NCI-H345 (cell line): ENCODE measurements around the gene PDE6H.

Experiments
- DNase-seq: peaks from one replicate; lab custom pipeline; 2025; lab: John Stamatoyannopoulos, UW

PDE6H gene

DNA sequence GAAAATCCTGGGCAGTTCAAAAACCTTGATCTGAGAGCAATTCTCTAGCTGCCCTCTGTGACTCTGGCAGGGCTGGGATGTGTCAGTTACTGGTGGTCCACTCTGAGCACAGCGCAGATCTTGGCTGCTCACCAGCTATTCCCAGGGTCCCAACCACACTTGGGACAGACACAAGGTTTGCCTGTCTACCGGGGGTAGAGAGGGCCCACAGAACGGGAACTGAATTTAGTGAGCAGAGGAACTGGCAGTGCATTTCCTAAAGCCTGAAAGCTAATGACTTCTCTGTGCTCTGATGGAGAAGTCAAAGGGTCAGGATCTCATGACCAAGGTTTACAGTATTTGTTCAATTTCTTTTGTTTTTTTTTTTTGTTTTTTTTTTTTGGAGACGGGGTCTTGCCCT lies 2.6 kb downstream of the PDE6H start:
- DNase-seq = no peak

- no peak for DNase-seq
These were observed 3.8 kb downstream of the PDE6H start for GRCh38 chr12:14976658-14977057.

DNA sequence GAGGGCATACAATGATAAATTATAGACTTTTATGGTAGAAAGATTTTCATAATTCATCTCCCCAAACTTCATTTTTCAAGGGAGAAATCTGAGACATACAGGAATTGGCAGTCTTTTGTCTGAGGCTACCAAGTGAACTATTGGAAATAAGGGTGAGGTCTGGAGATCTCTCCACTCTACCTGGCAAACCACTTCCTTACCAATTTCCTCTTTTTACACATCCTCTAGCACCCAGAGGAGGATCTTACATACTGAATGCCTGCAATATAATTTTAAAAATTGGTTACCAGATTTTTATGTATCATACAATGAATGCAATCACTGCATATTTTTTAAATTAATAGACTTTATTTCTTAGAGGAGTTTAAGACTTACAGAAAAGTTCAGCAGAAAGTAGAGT lies 6.6 kb downstream of the PDE6H start:
- no peak for DNase-seq

- no peak for DNase-seq
These were observed 8.2 kb downstream of the PDE6H start for GRCh38 chr12:14981049-14981448.

- no peak for DNase-seq
These were observed 9.7 kb downstream of the PDE6H start for GRCh38 chr12:14982562-14982961.

DNA sequence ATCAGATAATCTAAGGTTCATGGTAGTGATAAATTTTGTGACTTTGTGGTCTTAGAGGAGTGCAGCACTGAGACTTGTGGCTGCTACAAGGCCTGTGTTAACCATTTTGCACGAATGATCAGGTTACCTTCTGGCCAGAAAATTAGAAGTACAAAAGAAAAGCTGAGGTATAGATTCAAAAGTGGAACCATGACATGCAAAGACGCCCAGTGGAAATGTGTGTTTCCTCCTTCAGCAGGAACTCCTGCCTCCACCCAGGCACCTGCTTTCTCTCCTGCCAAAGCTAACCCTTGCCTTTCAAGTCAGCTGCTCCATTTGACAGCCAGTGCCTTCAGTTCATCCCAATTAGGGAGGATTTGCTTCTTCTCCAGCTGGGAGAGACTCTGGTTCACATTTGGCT lies 10.1 kb downstream of the PDE6H start:
- DNase-seq = no peak

- no peak for DNase-seq
These were observed 11.2 kb downstream of the PDE6H start for GRCh38 chr12:14984036-14984435.

DNA sequence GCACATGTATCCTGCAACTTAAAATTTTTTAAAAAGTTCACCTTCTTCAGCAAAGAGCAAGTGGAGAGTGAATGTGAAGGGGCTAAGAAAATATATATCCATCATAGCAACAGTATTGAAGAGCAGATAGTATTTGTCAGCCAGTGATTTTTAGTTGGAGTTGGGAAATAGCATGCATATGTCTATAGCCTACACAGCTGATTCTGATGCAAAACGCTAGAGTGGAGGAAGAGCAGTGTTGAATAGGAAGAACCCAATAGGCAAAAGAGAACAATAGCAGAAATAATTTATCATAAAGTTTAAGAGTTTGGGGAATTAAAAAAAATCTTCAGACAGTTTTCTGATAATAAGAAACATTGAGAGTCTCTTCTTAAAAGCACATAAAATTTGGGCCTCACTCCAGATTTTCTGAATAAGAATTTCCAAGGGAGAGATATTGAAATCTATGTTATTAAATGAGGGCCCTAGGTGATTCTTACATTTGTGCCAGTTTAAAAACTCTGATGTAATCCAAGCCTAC lies 12.0 kb downstream of the PDE6H start:
- no peak for DNase-seq

DNA sequence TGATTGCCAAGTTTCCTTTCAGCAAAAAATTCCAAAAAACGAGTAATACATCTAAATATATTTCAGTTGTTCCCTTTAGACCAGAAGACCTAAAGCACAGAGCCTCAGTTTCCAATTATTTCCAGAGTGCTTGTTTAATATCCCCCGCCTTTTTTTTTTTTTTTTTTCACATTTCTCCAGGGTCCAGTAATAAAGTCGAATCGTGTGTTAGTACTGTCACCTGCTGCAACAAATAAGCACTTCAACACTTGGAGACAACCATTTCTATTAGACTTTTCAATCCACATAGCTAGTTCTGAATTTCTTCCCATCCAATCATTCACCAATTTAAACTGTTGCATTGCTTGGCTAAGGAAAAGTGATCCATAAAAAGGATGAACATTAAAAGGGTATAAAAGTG lies 13.6 kb downstream of the PDE6H start:
- no peak for DNase-seq

GRCh38 chr12:14988035-14988434 lies 15.2 kb downstream of the PDE6H start:
- no peak for DNase-seq

- DNase-seq = no peak
These were observed 16.9 kb downstream of the PDE6H start for GRCh38 chr12:14989790-14990189.

DNA sequence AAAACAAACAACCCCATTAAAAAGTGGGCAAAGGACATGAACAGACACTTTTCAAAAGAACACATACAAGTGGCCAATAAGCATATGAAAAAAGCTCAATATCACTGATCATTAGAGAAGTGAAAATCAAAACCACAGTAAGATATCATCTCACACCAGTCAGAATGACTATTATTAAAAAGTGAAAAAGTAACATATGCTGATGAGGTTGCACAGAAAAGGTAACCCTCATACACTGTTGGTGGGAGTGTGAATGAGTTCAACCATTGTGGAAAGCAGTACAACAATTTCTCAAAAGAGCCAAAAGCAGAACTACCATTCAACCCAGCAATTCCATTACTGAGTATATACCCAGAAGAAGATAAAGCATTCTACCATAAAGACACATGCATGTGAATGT lies 18.2 kb downstream of the PDE6H start:
- DNase-seq = no peak

GRCh38 chr12:14992673-14993072 lies 19.8 kb downstream of the PDE6H start:
- no peak for DNase-seq

DNA sequence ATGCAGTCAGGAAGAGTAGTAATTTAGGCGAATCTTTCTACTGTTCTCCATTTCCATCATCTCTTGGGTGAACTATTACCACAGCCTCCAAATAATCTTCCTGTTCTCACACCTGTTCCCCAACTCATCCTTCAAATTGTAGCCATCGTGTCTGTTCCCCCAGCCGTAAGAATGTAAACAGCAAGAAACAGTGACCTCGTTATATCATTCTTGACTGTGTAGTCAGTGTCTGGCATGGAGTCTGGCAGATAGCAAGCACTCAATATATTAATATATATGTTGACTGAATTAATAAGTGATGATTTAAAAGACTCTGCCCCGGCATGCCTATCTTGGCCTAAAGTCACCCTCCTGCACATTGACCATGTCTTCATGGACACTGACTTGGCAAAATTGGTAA lies 20.3 kb downstream of the PDE6H start:
- no peak for DNase-seq

- no peak for DNase-seq
These were observed 20.9 kb downstream of the PDE6H start for GRCh38 chr12:14993537-14994266.

- DNase-seq = no peak
These were observed 21.8 kb downstream of the PDE6H start for GRCh38 chr12:14994610-14995009.

DNA sequence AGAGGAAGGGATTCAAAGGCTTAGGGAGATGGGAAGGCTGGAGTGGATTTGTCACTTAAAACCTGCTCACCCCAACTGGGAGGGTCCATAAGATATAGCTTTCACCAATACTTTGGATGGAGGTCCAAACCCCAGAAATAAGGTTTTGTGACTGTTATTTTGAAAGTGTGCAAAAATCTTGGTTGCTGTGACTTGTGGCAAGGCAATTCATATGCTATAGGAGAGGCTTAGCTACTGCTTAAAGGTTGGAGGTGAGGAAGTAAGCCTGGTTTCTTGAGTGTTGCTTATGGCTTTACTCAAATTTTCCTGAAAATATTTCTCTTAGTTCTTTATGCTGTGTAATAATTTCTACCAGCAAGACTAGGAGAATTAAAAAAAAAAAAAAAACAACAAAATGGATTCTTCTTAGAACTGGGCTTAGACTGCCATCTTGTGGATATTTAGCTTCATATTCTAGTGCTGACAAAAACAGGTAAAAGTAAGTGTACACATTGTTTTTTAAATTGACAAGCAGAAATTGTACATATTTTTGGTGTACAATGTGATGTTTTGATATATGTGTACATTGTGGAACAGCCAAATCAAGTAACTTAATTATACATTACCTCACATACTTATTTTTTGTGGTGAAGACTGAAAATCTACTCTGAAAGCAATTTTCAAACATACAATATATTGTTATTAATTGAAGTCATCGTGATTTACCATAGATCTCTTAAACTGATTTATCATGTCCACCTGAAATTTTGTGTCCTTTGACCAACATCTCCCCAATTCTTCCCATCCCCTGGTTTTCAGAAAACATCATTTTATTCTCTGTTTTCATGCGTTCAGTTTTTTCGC lies 23.0 kb downstream of the PDE6H start:
- peak; percentile 54 for DNase-seq

DNA sequence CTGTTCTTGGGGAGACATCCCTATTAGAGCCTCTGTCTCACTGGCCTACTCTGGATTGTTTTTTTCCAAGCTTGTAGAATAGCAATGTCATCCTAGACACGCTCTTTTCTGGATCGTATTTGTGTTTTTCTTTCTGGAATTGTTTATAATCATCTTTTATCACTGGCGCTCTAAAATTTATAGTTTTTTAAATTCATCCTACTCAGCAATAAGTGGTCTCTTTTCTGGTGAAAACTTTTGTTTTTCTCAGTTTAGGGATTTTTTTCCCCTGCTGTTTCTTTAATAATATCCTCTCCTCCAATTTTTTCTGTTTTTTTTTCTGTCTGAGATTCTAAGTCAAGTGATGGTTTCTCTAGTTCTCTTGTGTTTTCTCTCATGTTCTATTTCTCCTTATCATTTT lies 25.2 kb downstream of the PDE6H start:
- DNase-seq = no peak

- DNase-seq = no peak
These were observed 26.3 kb downstream of the PDE6H start for GRCh38 chr12:14999021-14999694.

GRCh38 chr12:14999695-15000365 lies 27.0 kb downstream of the PDE6H start:
- no peak for DNase-seq

DNA sequence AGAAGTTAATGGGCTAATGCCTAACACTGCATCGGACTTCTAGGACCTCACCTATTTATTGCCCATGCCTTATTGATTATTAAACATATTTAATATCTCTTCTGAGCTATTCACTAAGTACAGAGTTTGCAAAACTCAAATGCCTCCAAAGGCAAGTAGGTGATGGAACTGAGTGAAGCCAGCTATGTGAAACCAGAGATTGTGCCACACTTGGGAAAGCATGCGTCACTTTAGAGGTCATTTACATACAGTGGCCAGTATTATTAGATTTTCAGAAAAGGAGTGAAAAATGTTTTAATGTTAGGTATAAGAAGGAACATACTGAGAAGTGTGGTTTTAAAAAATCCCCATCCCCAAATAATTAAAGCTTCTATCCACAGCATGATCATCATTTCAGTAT lies 27.7 kb downstream of the PDE6H start:
- no peak for DNase-seq

GRCh38 chr12:15001733-15002382 lies 29.0 kb downstream of the PDE6H start:
- DNase-seq = peak; percentile 2
